ENCODE data around the gene MET.

Gene MET

GRCh38 chr7:116793795-116794340, 121.9 kb downstream of the MET start:
- TF ChIP-seq CEBPB (IDR thresholded peaks at IDR 0.05), result no peak
- TF ChIP-seq USF1 (IDR thresholded peaks at IDR 0.05), result no peak
- no peak for TF ChIP-seq MAX (IDR thresholded peaks at IDR 0.05)
- no peak for TF ChIP-seq YY1 (IDR thresholded peaks at IDR 0.05; ENCODE audit: low read depth)
- TF ChIP-seq TEAD4 (IDR thresholded peaks at IDR 0.05), result no peak
- TF ChIP-seq TAF1 (IDR thresholded peaks at IDR 0.05; ENCODE audit: low read depth), result no peak
- no peak for TF ChIP-seq EP300 (IDR thresholded peaks at IDR 0.05; ENCODE audit: borderline replicate concordance)

GRCh38 chr7:116796471-116796870, 124.5 kb downstream of the MET start:
- no peak for TF ChIP-seq REST (IDR thresholded peaks at IDR 0.05; ENCODE audit: low read depth)
- TF ChIP-seq NFIC (IDR thresholded peaks at IDR 0.05), result no peak

- TF ChIP-seq NFIC (IDR thresholded peaks at IDR 0.05), result no peak
- no peak for TF ChIP-seq MAX (IDR thresholded peaks at IDR 0.05)
Measured at GRCh38 chr7:116797612-116798011, 125.6 kb downstream of the MET start.

- TF ChIP-seq RAD21 (IDR thresholded peaks at IDR 0.05; ENCODE audit: low read depth), result no peak
- no peak for TF ChIP-seq TCF12 (IDR thresholded peaks at IDR 0.05; ENCODE audit: low read depth)
- TF ChIP-seq NFIC (IDR thresholded peaks at IDR 0.05), result no peak
- no peak for TF ChIP-seq MAX (IDR thresholded peaks at IDR 0.05)
- TF ChIP-seq CREB1 (IDR thresholded peaks at IDR 0.05; ENCODE audit: low read depth), result no peak
- no peak for TF ChIP-seq USF1 (IDR thresholded peaks at IDR 0.05)
- TF ChIP-seq FOXM1 (IDR thresholded peaks at IDR 0.05; ENCODE audit: borderline replicate concordance, low read depth), result no peak
- no peak for TF ChIP-seq CEBPB (IDR thresholded peaks at IDR 0.05)
- no peak for TF ChIP-seq TAF1 (IDR thresholded peaks at IDR 0.05; ENCODE audit: low read depth)
Measured at GRCh38 chr7:116798232-116798631, 126.2 kb downstream of the MET start.

- TF ChIP-seq EGR1 (IDR thresholded peaks at IDR 0.05) (no peak), MAX (IDR thresholded peaks at IDR 0.05) (no peak), TEAD4 (IDR thresholded peaks at IDR 0.05) (no peak), RAD21 (IDR thresholded peaks at IDR 0.05; ENCODE audit: low read depth) (no peak), TCF12 (IDR thresholded peaks at IDR 0.05; ENCODE audit: low read depth) (no peak), CREB1 (IDR thresholded peaks at IDR 0.05; ENCODE audit: low read depth) (no peak), USF1 (IDR thresholded peaks at IDR 0.05) (no peak), NFIC (IDR thresholded peaks at IDR 0.05) (no peak), TAF1 (IDR thresholded peaks at IDR 0.05; ENCODE audit: low read depth) (no peak), EP300 (IDR thresholded peaks at IDR 0.05; ENCODE audit: borderline replicate concordance) (no peak), YY1 (IDR thresholded peaks at IDR 0.05; ENCODE audit: low read depth) (no peak), FOXM1 (IDR thresholded peaks at IDR 0.05; ENCODE audit: borderline replicate concordance, low read depth) (no peak)
Measured at GRCh38 chr7:116799916-116800315, 127.9 kb downstream of the MET start.

GRCh38 chr7:116800594-116800993, 128.6 kb downstream of the MET start:
- no peak for TF ChIP-seq REST (IDR thresholded peaks at IDR 0.05; ENCODE audit: low read depth)
